ENCODE results near the gene CDC123. TPM values are rescaled to one million over a fixed set of nuclear protein-coding genes. Genes with fewer than 3 reads are reported as not detected.

CDC123 gene
- total and polyA plus RNA-seq, 2 donors (not counting 3 experiments of a cell fraction or from before 2014, with no cell fraction given): 65.6 to 106 TPM

DNA sequence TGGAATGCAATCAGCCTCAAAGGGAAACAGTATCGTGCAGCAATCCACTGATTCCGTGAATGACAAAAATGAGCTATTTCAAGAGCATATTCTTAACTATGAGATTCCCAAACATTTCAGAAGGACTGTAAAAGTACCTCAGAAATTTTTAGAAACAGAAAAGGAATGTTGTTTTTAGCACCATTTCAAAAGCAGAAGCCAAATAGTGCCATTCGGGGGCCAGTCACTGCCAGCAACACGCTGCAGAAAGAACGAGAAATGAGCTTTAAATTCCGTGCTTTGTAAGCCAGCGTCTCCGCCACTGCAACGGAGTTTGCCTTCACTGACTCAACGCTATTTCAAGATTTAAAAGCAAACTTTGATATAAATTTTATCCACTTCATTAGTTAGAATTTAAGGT, 6.6 kb upstream of the CDC123 start:
- Histone ChIP-seq H3K4me2 (ENCODE audit: insufficient read depth, low read length) (no peak overlapping the region), H3K4me3 (replicated peaks in 1 of 3; ENCODE audit: insufficient read depth in 1 of 3, low read depth in 1 of 3, low read length in 3 of 3) (no peak overlapping the region), H3K27ac (ENCODE audit: insufficient read depth, low read depth, low read length) (no peak overlapping the region), H2AFZ (ENCODE audit: low read depth, low read length) (no peak overlapping the region), H3K9me1 (replicated peaks; ENCODE audit: control insufficient read depth, extremely low read depth, insufficient read depth, low read length) (no peaks in the 10 kb centered on the region), H4K20me1 (replicated peaks; ENCODE audit: control insufficient read depth, extremely low read depth, insufficient read depth, low read length) (no peaks in the 10 kb centered on the region), H3K4me1 (ENCODE audit: control insufficient read depth, extremely low read depth, insufficient read depth, low read length) (peaks cover 29% of the 10 kb centered on the region), H3K9me3 (replicated peaks; ENCODE audit: control insufficient read depth, insufficient read depth, low read length) (no peaks in the 10 kb centered on the region), H3K9ac (replicated peaks; ENCODE audit: extremely low read depth, insufficient read depth, low read length) (no peak overlapping the region), H3K36me3 (ENCODE audit: control insufficient read depth in 2 of 2, extremely low read depth in 1 of 2, insufficient read depth in 2 of 2, low read length in 2 of 2) (peaks cover 0 to 8% of the 10 kb centered on the region in 2 experiments), H3K79me2 (ENCODE audit: control insufficient read depth, insufficient read depth, low read length) (peaks cover 53% of the 10 kb centered on the region), H3K27me3 (ENCODE audit: control insufficient read depth in 2 of 2, insufficient read depth in 2 of 2, low read length in 2 of 2) (no peaks in the 10 kb centered on the region)
- dilution Hi-C loops (cut with MboI; ENCODE audit: extremely low pct_ligation_motif_present, low sequenced_read_pairs) (no loop called here), intact Hi-C loops (cut with micrococcal nuclease) (no loop called here)
- DNase-seq (ENCODE audit: low read depth, low spot score): no peak
- no peak for FAIRE-seq
- CTCF ChIA-PET: no interaction called here
- POLR2A ChIA-PET: interaction anchor here (0.7 kb wide), 1 partner anchor 315 kb away, joined by 3 read pairs; no protein-coding TSS in a partner anchor
- no peak for TF ChIP-seq MAX (IDR thresholded peaks at IDR 0.05; ENCODE audit: insufficient read depth, insufficient read length)
- TF ChIP-seq, protein P1, sequence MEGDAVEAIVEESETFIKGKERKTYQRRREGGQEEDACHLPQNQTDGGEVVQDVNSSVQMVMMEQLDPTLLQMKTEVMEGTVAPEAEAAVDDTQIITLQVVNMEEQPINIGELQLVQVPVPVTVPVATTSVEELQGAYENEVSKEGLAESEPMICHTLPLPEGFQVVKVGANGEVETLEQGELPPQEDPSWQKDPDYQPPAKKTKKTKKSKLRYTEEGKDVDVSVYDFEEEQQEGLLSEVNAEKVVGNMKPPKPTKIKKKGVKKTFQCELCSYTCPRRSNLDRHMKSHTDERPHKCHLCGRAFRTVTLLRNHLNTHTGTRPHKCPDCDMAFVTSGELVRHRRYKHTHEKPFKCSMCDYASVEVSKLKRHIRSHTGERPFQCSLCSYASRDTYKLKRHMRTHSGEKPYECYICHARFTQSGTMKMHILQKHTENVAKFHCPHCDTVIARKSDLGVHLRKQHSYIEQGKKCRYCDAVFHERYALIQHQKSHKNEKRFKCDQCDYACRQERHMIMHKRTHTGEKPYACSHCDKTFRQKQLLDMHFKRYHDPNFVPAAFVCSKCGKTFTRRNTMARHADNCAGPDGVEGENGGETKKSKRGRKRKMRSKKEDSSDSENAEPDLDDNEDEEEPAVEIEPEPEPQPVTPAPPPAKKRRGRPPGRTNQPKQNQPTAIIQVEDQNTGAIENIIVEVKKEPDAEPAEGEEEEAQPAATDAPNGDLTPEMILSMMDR (IDR thresholded peaks at IDR 0.05; ENCODE audit: extremely low read depth in 1 of 2, insufficient read depth in 1 of 2, low read depth in 1 of 2, low read length in 2 of 2): no peak
- no peak for TF ChIP-seq EZH2 (IDR thresholded peaks at IDR 0.05; ENCODE audit: borderline replicate concordance, low read depth, low read length, severe bottlenecking)
- TF ChIP-seq POLR2AphosphoS5 (IDR thresholded peaks at IDR 0.05; ENCODE audit: insufficient read depth, low read depth, low read length): no peak
- TF ChIP-seq POLR2A (IDR thresholded peaks at IDR 0.05; ENCODE audit: low read depth, low read length): no peak
- TF ChIP-seq JUN (IDR thresholded peaks at IDR 0.05; ENCODE audit: borderline replicate concordance, insufficient read depth, insufficient read length, low read depth): no peak
- no peak for TF ChIP-seq GATA2 (IDR thresholded peaks at IDR 0.05; ENCODE audit: insufficient read depth, insufficient read length, low read depth, low read length)
- no peak for TF ChIP-seq FOS (IDR thresholded peaks at IDR 0.05; ENCODE audit: borderline replicate concordance, insufficient read depth, low read length)
- no peak for TF ChIP-seq MYC (IDR thresholded peaks at IDR 0.05; ENCODE audit: low read depth, low read length)
- no TSS peak for BruUV-seq (replicated peaks)

All from endothelial cell of umbilical vein (primary cell).